MM.1S (cell line): ENCODE measurements around the gene SPIRE1.

Source experiments
- DNase-seq: peaks from one replicate; pipeline ENCODE4 v3.0.0-alpha.2; 2015
- H2AFZ ChIP-seq: fragments of 300-600 bp; sonication (generic); 2 replicates; pipeline ENCODE4 v1.6.0; 2016; ENCODE audit warnings: antibody characterized with exemption, low read length
- H3F3A ChIP-seq: fragments of 300-600 bp; sonication (generic); 2 replicates; pipeline ENCODE4 v1.6.1; 2016; ENCODE audit warnings: mild to moderate bottlenecking, antibody characterized with exemption, low read length, moderate library complexity, mixed read lengths; ENCODE audit not compliant: insufficient read depth
- H3K27ac ChIP-seq: fragments of 300-600 bp; sonication (generic); 2 replicates; pipeline ENCODE4 v1.5.1; 2016; ENCODE audit warnings: mild to moderate bottlenecking, low read length
- H3K27me3 ChIP-seq: fragments of 300-600 bp; sonication (generic); replicated peaks from 2 replicates; pipeline ENCODE4 v1.6.0; 2016; ENCODE audit warnings: low read length; ENCODE audit not compliant: insufficient read depth
- H3K36me3 ChIP-seq: fragments of 300-600 bp; sonication (generic); replicated peaks from 2 replicates; pipeline ENCODE4 v1.6.1; 2016; ENCODE audit warnings: mild to moderate bottlenecking, low read length, mixed read lengths; ENCODE audit not compliant: insufficient read depth
- H3K4me1 ChIP-seq: fragments of 300-600 bp; sonication (generic); 2 replicates; pipeline ENCODE4 v1.6.1; 2016; ENCODE audit warnings: low read length, mixed read lengths
- H3K4me2 ChIP-seq: fragments of 300-600 bp; sonication (generic); 2 replicates; pipeline ENCODE4 v1.6.0; 2016; ENCODE audit warnings: low read depth, low read length
- H3K4me3 ChIP-seq: fragments of 300-600 bp; sonication (generic); 2 replicates; pipeline ENCODE4 v1.5.1; 2016; ENCODE audit warnings: low read length, mixed read lengths
- H3K79me2 ChIP-seq: fragments of 300-600 bp; sonication (generic); 2 replicates; pipeline ENCODE4 v1.6.1; 2016; ENCODE audit warnings: mixed run types, low read length, mixed read lengths
- H3K9ac ChIP-seq: fragments of 300-600 bp; sonication (generic); 2 replicates; pipeline ENCODE4 v1.6.1; 2016; ENCODE audit warnings: low read length, mixed read lengths
- H3K9me2 ChIP-seq: fragments of 300-600 bp; sonication (generic); replicated peaks from 2 replicates; pipeline ENCODE4 v1.6.1; 2016; ENCODE audit warnings: mild to moderate bottlenecking, low read length, mixed read lengths; ENCODE audit not compliant: insufficient read depth
- H3K9me3 ChIP-seq: fragments of 300-600 bp; sonication (generic); replicated peaks from 2 replicates; pipeline ENCODE4 v1.6.1; 2016; ENCODE audit warnings: mild to moderate bottlenecking, low read length, mixed read lengths; ENCODE audit not compliant: insufficient read depth
- H4K20me1 ChIP-seq: fragments of 300-600 bp; sonication (generic); 2 replicates; pipeline ENCODE4 v1.6.1; 2016; ENCODE audit warnings: mild to moderate bottlenecking, low read length, moderate library complexity, mixed read lengths; ENCODE audit not compliant: insufficient read depth
- CTCF ChIP-seq: fragments of 300-600 bp; sonication (generic); IDR thresholded peaks from 2 replicates; pipeline ENCODE4 v1.5.1; 2016; ENCODE audit warnings: antibody characterized with exemption, low read length, mixed read lengths
- EZH2 ChIP-seq: fragments of 300-600 bp; sonication (generic); optimal IDR thresholded peaks from 2 replicates; pipeline ENCODE3; 2017; ENCODE audit warnings: low read depth, mild to moderate bottlenecking, antibody characterized with exemption, low read length, mixed read lengths
- EZH2phosphoT487 ChIP-seq: fragments of 300-600 bp; sonication (generic); IDR thresholded peaks from 2 replicates; pipeline ENCODE4 v1.6.1; 2018; ENCODE audit warnings: antibody characterized with exemption, low read length

SPIRE1 gene

GRCh38 chr18:12430137-12430990, 227.5 kb downstream of the SPIRE1 start:
- Histone ChIP-seq H3K79me2 (no peaks in the 10 kb centered on the region), H3K27ac (no peak overlapping the region), H4K20me1 (no peaks in the 10 kb centered on the region), H3K4me2 (no peak overlapping the region), H3K9me3 (no peaks in the 10 kb centered on the region), H2AFZ (no peak overlapping the region), H3K27me3 (no peaks in the 10 kb centered on the region), H3K4me3 (no peak overlapping the region), H3K9ac (no peak overlapping the region), H3F3A (no peaks in the 10 kb centered on the region), H3K9me2 (no peaks in the 10 kb centered on the region), H3K4me1 (no peaks in the 10 kb centered on the region), H3K36me3 (no peaks in the 10 kb centered on the region)
- no peak for DNase-seq
- TF ChIP-seq CTCF = no peak
- TF ChIP-seq EZH2 = no peak
- no peak for TF ChIP-seq EZH2phosphoT487

- no peak overlapping the region for H3K27ac ChIP-seq
These were observed 228.4 kb downstream of the SPIRE1 start for GRCh38 chr18:12429556-12429955.

GRCh38 chr18:12428923-12429322, 229.0 kb downstream of the SPIRE1 start:
- no peak overlapping the region for H2AFZ ChIP-seq
- no peaks in the 10 kb centered on the region for H3K36me3 ChIP-seq
- no peak overlapping the region for H3K9ac ChIP-seq
- H3K27me3 ChIP-seq = no peaks in the 10 kb centered on the region
- H3K79me2 ChIP-seq = no peaks in the 10 kb centered on the region
- no peak overlapping the region for H3K4me2 ChIP-seq
- no peaks in the 10 kb centered on the region for H3F3A ChIP-seq
- DNase-seq = no peak
- no peaks in the 10 kb centered on the region for H4K20me1 ChIP-seq
- H3K9me2 ChIP-seq = no peaks in the 10 kb centered on the region
- TF ChIP-seq EZH2 (no peak), EZH2phosphoT487 (no peak), CTCF (no peak)
- H3K4me1 ChIP-seq = no peaks in the 10 kb centered on the region
- H3K9me3 ChIP-seq = no peaks in the 10 kb centered on the region
- no peak overlapping the region for H3K27ac ChIP-seq
- H3K4me3 ChIP-seq = no peak overlapping the region

More at GRCh38 chr18:12429556-12429955, 228.4 kb downstream of the SPIRE1 start:
- no peak for DNase-seq
- Histone ChIP-seq H3K4me1 (no peaks in the 10 kb centered on the region), H3F3A (no peaks in the 10 kb centered on the region), H4K20me1 (no peaks in the 10 kb centered on the region), H2AFZ (no peak overlapping the region), H3K9ac (no peak overlapping the region), H3K9me3 (no peaks in the 10 kb centered on the region), H3K4me2 (no peak overlapping the region), H3K79me2 (no peaks in the 10 kb centered on the region), H3K4me3 (no peak overlapping the region), H3K9me2 (no peaks in the 10 kb centered on the region), H3K36me3 (no peaks in the 10 kb centered on the region), H3K27me3 (no peaks in the 10 kb centered on the region)
- TF ChIP-seq EZH2phosphoT487 (no peak), CTCF (no peak), EZH2 (no peak)
